Adrenal gland (tissue), 12 donors: ENCODE data around the gene PHETA1. TPM values are rescaled to one million over a fixed set of nuclear protein-coding genes. Genes with fewer than 3 reads are reported as not detected.
A peak's percentile ranks its signal among the peaks of the same experiment; 100 is the strongest.
"Not testable (repeated sequence)": the region's sequence is repeated elsewhere in the genome, so short reads cannot be mapped to it uniquely, and the experiment has no call there.

Source experiments
- DNase-seq, 7 donors: peaks; one replicate each; pipeline ENCODE4 v3.0.0-alpha.2; 2019 to 2020
- H3K27ac ChIP-seq, 5 donors: fragments of 200-600 bp; sonication (generic) in 4 of 5; 1 replicate in 3 of 5; 2 replicates in 2 of 5; pipeline versions ENCODE4 v1.5.1 to v1.8.0; 2016 to 2020; ENCODE audit warnings: mild to moderate bottlenecking in 1 of 5
- H3K27me3 ChIP-seq: fragments of 200-600 bp; 2 replicates; pipeline ENCODE4 v1.8.0; 2021
- H3K36me3 ChIP-seq, 2 donors: fragments of 200-600 bp; replicated peaks in 1 of 2; 1 replicate in 1 of 2; 2 replicates in 1 of 2; pipeline versions ENCODE4 v1.5.1 to v1.8.0; 2018 to 2022
- H3K4me1 ChIP-seq, 2 donors: fragments of 200-600 bp; replicated peaks in 1 of 2; 1 replicate in 1 of 2; 2 replicates in 1 of 2; pipeline versions ENCODE4 v1.5.1 to v1.8.0; 2018 to 2021
- H3K4me3 ChIP-seq, 4 donors: fragments of 200-600 bp; sonication (generic) in 3 of 4; one replicate each; pipeline ENCODE4 v1.5.1; 2016 to 2018
- H3K9me3 ChIP-seq, 3 donors: fragments of 200-600 bp; sonication (generic) in 1 of 3; replicated peaks in 1 of 3; 1 replicate in 2 of 3; 2 replicates in 1 of 3; pipeline versions ENCODE4 v1.5.1 to v1.8.0; 2016 to 2021
- POLR2A ChIP-seq, 2 donors: fragments of 450-650 bp; IDR thresholded peaks; one replicate each; pipeline ENCODE4 v1.6.1; 2017; ENCODE audit warnings: antibody characterized with exemption in 2 of 2, mild to moderate bottlenecking in 2 of 2, moderate library complexity in 1 of 2
- WGBS, 4 donors: extraction: QIAGEN DNeasy Blood & Tissue Kit in 2 of 4; methylation state at CpG; one replicate each; pipeline versions ENCODE4 v1.1.5 to v1.1.7; 2013 to 2017; 5-methylcytosine and 5-hydroxymethylcytosine counted together
- intact Hi-C, 2 donors: fragments of 100-400 bp; cut with DNase I; formaldehyde crosslinking; loops; one replicate each; pipeline versions ENCODE4 v1.14.1 to v1.15.0; 2022 to 2023
- polyA plus RNA-seq, 3 donors: library from polyadenylated mRNA; stranded (reverse); fragments of 200-250 nt in 2 of 3; fragments of 350-450 nt in 1 of 3; fragmentation: Illumina TruSeq in 1 of 3; extraction: RNeasy Lipid Tissue Mini Kit (QIAGEN cat#74804) in 1 of 3; gene quantifications; one replicate each; pipeline ENCODE4 v1.2.3, GENCODE V29; 2013 to 2014
- total RNA-seq, 9 donors: library from RNA; depleted of rRNA in 4 of 9; stranded (reverse); fragments of >200 nt in 4 of 9; fragments of 120-200 nt in 1 of 9; fragmentation: NEBNext Ultra II Directional in 1 of 9; extraction: Animal tissue kit (Norgen Biotek cat#: 25700) in 1 of 9; gene quantifications; one replicate each; pipeline versions ENCODE4 v1.1.0 to v1.2.4, GENCODE V29; 2013 to 2023
- TF ChIP-seq, protein P1 (sequence below), 6 experiments: fragments of 450-650 bp in 4 of 6; fragments of 200-600 bp in 2 of 6; sonication (generic) in 1 of 6; IDR thresholded peaks; 1 replicate in 5 of 6; 2 replicates in 1 of 6; pipeline versions ENCODE4 v1.5.1 to v1.8.0; 2016 to 2021; ENCODE audit warnings: antibody characterized with exemption in 6 of 6, mild to moderate bottlenecking in 2 of 6, moderate library complexity in 1 of 6
- donor health status: healthy with polysubstance abuse.
- donor health status: Bipolar disorder and iron deficiency.
- donor health status: DM: yes; HTN: yes; CAD: no.
- donor health status: DM: no; HTN: no; CAD: no.
- donor health status: DM: no; HTN: no; CAD: no.
- donor health status: DM: yes; HTN: yes; CAD: no.

PHETA1 gene
- total and polyA plus RNA-seq, 12 donors = 3.6 to 37.4 (median 20.1) TPM

DNA sequence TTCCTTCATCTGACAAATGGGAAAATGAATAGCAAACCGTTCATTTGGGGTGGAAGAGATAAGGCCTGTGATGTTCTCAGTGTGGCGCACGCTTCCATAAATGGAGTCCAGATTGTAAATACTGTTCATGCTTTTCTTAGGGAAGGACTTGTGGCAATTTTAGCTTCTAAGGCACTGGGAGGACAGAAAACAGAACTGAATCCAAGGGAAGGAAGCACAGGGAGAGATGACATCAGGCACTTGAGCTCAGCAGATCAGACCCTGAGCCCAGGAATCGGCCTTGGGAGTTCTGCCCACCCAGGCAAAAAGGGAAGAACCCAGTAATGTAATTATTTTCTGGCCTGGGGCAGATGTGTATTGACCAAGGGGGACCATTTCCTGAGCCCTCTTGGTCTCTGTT, 29.6 kb upstream of the PHETA1 start:
- Histone ChIP-seq H3K4me1 (peaks cover 0 to 18% of the 10 kb centered on the region in 2 donors), H3K9me3 (no peaks in the 10 kb centered on the region), H3K27me3 (no peaks in the 10 kb centered on the region), H3K36me3 (no peaks in the 10 kb centered on the region), H3K4me3 (no peak overlapping the region), H3K27ac (peak overlapping the region in 3 of 5 donors; percentile 39 to 74 (median 63))
- 70 to 77% (median 72%) methylated on average over 4 of the region's 4 CpGs for WGBS, 4 donors
- peak in 2 of 7 donors; percentile 47 to 56 for DNase-seq
- TF ChIP-seq, protein P1, sequence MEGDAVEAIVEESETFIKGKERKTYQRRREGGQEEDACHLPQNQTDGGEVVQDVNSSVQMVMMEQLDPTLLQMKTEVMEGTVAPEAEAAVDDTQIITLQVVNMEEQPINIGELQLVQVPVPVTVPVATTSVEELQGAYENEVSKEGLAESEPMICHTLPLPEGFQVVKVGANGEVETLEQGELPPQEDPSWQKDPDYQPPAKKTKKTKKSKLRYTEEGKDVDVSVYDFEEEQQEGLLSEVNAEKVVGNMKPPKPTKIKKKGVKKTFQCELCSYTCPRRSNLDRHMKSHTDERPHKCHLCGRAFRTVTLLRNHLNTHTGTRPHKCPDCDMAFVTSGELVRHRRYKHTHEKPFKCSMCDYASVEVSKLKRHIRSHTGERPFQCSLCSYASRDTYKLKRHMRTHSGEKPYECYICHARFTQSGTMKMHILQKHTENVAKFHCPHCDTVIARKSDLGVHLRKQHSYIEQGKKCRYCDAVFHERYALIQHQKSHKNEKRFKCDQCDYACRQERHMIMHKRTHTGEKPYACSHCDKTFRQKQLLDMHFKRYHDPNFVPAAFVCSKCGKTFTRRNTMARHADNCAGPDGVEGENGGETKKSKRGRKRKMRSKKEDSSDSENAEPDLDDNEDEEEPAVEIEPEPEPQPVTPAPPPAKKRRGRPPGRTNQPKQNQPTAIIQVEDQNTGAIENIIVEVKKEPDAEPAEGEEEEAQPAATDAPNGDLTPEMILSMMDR (IDR thresholded peaks at IDR 0.05) = no peak
- TF ChIP-seq POLR2A (IDR thresholded peaks at IDR 0.05) = no peak
- intact Hi-C loops = loop anchor here in 1 of 2 donors (5.0 kb wide), 3 partner anchors 54 to 274 kb away; no protein-coding TSS in a partner anchor

DNA sequence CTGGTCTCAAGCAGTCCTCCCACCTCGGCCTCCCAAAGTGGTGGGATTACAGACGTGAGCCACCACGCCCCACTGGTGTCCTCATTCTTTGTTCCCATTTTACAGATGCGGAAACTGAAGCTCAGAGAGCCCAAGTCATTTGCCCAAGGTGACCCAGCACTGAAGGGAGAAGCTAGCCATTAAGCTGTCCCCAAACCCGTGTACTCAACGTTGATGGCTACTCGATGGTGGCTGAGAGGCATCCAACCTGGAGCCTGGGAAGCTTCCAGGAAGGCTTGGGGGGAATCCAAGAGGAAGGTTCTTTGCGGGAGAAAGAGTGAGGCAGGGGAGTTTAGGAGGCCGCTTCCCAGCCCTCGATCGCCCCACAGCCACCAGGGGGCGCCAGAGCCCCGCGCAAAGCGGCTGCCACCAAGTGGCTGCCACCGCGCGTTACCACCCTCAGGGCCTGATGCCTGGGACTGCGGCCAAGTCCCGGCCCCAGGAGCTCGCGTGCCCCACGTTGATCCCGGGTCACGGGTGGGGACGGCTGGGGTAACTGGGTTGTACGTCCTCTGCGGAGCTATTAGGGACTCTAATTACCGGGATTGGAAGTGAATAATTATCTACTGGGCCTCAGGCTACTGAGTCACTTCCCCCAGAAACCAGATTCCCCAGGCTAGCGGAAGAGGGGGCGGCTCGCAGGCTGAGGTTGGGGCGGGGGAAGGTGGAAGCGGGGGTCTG, 28.0 kb upstream of the PHETA1 start:
- peak; percentile 77 to 90 (median 87) for DNase-seq
- TF ChIP-seq, protein P1 (IDR thresholded peaks at IDR 0.05) = peak; percentile 98 to 99 (median 99)
- TF ChIP-seq POLR2A (IDR thresholded peaks at IDR 0.05) = no peak
- Histone ChIP-seq H3K4me1 (peaks cover 0 to 6% of the 10 kb centered on the region in 2 donors), H3K27ac (peak overlapping the region in 3 of 5 donors; percentile 35 to 74 (median 52)), H3K36me3 (no peaks in the 10 kb centered on the region), H3K27me3 (no peaks in the 10 kb centered on the region), H3K4me3 (peak overlapping the region in 1 of 4 donors; percentile 46), H3K9me3 (no peaks in the 10 kb centered on the region)
- 5 to 37% (median 7%) methylated on average over 5 to 34 of the region's 34 CpGs for WGBS, 4 donors
- intact Hi-C loops = loop anchor here in 1 of 2 donors (5.0 kb wide), 3 partner anchors 55 to 275 kb away; no protein-coding TSS in a partner anchor

DNA sequence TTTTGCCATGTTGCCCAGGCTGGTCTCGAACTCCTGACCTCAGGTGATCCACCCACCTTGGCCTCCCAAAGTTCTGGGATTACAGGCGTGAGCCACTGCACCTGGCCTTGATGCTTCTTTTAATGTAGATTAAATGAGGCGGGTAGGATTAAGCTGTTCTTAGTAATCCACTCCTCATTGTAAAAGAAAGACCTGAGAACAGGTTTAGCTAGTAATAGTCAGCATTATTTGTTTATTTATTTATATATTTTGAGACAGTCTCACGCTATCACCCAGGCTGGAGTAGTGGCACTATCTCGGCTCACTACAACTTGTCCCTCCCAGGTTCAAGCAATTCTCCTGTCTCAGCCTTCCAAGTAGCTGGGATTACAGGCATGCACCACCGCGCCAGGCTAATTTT, 27.4 kb upstream of the PHETA1 start:
- H3K9me3 ChIP-seq, H3K4me1 ChIP-seq, H3K36me3 ChIP-seq, DNase-seq, H3K4me3 ChIP-seq, H3K27me3 ChIP-seq: not testable (repeated sequence)
- intact Hi-C loops = loop anchor here in 1 of 2 donors (5.0 kb wide), 3 partner anchors 56 to 276 kb away; no protein-coding TSS in a partner anchor
- peak overlapping the region in 1 of 5 donors; percentile 74 for H3K27ac ChIP-seq
- WGBS, 4 donors = 81 to 91% (median 85%) methylated on average over 7 of the region's 7 CpGs

DNA sequence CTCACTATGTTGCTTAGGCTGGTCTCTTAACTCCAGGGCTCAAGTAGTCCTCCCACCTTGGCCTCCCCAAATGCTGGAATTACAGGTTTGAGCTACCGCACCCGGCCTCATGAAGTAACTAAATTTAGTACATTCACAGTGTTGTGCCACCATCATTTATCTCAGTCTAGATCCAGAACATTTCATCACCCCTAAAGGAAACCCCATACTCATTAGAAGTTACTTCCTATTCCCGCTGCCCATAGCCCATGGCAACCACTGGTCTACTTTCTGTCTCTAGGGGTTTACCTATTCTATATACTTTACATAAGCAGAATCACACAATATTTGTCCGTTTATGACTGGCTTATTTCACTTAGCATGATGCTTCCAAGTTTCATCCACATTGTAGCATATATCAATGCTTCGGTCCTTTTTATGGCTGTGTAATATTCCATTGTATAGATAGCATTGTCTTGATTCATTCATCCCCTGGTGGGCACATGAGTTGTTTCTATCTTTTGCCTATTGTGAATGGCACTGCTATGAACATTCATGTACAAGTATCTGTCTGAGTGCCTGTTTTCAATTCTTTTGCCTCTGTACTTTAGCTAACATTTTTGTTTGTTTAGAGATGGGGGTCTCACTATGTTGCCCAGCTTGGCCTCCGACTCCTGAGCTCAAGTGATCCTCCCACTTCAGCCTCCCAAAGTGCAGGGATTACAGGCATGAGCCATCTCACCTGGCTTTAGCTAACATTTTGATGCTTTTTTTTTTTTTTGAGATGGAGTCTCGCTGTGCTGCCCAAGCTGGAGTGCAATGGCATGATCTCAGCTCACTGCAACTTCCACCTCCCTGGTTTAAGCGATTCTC, 26.7 kb upstream of the PHETA1 start:
- Histone ChIP-seq H3K36me3 (no peaks in the 10 kb centered on the region), H3K4me1 (peaks cover 0 to 6% of the 10 kb centered on the region in 2 donors), H3K27me3 (no peaks in the 10 kb centered on the region), H3K4me3 (no peak overlapping the region), H3K9me3 (no peaks in the 10 kb centered on the region), H3K27ac (no peak overlapping the region)
- no peak for TF ChIP-seq POLR2A (IDR thresholded peaks at IDR 0.05)
- TF ChIP-seq, protein P1 (IDR thresholded peaks at IDR 0.05) = no peak
- WGBS, 4 donors = 78 to 84% (median 79%) methylated on average over 8 of the region's 8 CpGs
- no peak for DNase-seq
- intact Hi-C loops = loop anchor here in 1 of 2 donors (5.0 kb wide), 3 partner anchors 57 to 277 kb away; no protein-coding TSS in a partner anchor
